Muscle layer of colon (tissue), 2 donors: ENCODE measurements around the gene SPACDR.
A peak's percentile ranks its signal among the peaks of the same experiment; 100 is the strongest.

Experiments
- H3K27ac ChIP-seq: one replicate; pipeline ENCODE4 v1.7.0; 2013; ENCODE audit warnings: low read depth, mild to moderate bottlenecking, low read length, moderate library complexity
- H3K27me3 ChIP-seq, 2 donors: one replicate each; pipeline ENCODE4 v1.7.0; 2013; ENCODE audit warnings: low read length in 2 of 2, mild to moderate bottlenecking in 2 of 2; ENCODE audit not compliant: insufficient read depth in 2 of 2, control insufficient read depth in 1 of 2
- H3K36me3 ChIP-seq: one replicate; pipeline ENCODE4 v1.7.0; 2013; ENCODE audit warnings: mild to moderate bottlenecking, low read length; ENCODE audit not compliant: insufficient read depth
- H3K4me1 ChIP-seq: one replicate; pipeline ENCODE4 v1.7.0; 2013; ENCODE audit warnings: mild to moderate bottlenecking, low read length; ENCODE audit not compliant: insufficient read depth
- H3K4me3 ChIP-seq, 2 donors: one replicate each; pipeline ENCODE4 v1.7.0; 2013; ENCODE audit warnings: low read length in 2 of 2, low read depth in 1 of 2, mild to moderate bottlenecking in 1 of 2, moderate library complexity in 1 of 2
- H3K9ac ChIP-seq: one replicate; pipeline ENCODE4 v1.7.0; 2013; ENCODE audit warnings: low read length
- H3K9me3 ChIP-seq: one replicate; pipeline ENCODE4 v1.7.0; 2013; ENCODE audit warnings: mild to moderate bottlenecking, low read length
- donor health status: abdominal sarcoma.
- donor health status: Adenocarcinoma of cecum.

SPACDR gene

DNA sequence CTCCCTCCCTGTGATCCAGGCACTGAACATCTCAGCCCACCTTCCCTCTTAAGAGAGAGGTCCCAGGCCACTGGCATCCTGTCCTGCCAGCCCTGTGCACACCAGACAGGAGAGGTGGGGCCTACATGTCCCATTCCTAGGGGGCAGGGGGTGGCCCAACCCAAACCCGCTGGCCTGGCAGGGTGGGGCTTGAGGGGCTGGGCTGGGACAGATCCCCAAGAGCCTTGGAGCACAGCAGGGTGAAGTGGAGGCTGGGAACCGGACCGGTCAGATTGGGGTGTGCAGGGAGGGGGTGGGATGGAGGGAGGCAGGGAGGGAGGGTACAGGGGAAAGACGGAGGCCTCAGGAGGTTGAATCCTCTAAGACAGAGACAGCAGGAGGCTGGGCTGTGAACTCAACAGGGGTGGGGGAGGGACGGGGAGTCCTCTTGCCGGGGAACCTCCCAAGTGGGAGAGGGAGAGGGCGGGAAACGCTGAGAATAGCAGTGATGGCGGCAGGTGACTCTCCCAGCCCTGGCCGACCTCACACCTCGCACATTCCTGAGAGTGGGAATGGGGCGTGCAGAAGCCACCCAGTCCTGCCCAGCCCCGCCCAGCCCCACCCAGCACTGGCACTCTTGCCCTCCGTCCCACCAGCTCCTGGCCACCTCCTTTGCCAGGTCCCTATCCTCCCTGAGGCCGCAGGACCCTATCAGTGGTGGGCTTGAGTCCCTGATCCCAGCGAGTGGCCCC, 8.2 kb upstream of the SPACDR start:
- Histone ChIP-seq H3K27ac (no peak overlapping the region), H3K36me3 (peaks cover 19% of the 10 kb centered on the region), H3K9ac (no peak overlapping the region), H3K27me3 (no peaks in the 10 kb centered on the region), H3K9me3 (no peaks in the 10 kb centered on the region), H3K4me3 (no peak overlapping the region), H3K4me1 (peaks cover 53% of the 10 kb centered on the region)

DNA sequence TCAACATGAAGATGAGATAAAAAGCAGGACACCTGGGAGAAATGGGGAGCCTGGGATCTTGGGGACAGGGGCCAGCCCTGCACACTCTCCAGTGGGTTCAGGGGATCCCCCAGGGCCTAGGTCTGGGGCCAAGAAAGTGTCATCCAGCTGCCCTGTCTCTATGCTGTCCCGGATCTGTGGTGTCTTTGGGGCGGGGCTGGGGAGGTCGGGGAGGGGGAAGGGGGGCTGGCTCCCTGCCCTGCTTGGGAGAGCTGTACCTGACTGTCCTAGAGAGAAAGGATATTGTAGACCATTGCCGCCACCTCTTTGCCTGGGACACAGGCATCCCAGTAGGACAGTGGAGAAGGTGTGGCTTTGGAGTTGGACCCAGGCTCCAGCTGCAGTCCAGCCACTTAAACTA, 7.0 kb upstream of the SPACDR start:
- no peaks in the 10 kb centered on the region for H3K9me3 ChIP-seq
- no peak overlapping the region for H3K27ac ChIP-seq
- H3K4me3 ChIP-seq: no peak overlapping the region
- no peak overlapping the region for H3K9ac ChIP-seq
- H3K27me3 ChIP-seq: no peaks in the 10 kb centered on the region
- peaks cover 19% of the 10 kb centered on the region for H3K36me3 ChIP-seq
- peaks cover 41% of the 10 kb centered on the region for H3K4me1 ChIP-seq

DNA sequence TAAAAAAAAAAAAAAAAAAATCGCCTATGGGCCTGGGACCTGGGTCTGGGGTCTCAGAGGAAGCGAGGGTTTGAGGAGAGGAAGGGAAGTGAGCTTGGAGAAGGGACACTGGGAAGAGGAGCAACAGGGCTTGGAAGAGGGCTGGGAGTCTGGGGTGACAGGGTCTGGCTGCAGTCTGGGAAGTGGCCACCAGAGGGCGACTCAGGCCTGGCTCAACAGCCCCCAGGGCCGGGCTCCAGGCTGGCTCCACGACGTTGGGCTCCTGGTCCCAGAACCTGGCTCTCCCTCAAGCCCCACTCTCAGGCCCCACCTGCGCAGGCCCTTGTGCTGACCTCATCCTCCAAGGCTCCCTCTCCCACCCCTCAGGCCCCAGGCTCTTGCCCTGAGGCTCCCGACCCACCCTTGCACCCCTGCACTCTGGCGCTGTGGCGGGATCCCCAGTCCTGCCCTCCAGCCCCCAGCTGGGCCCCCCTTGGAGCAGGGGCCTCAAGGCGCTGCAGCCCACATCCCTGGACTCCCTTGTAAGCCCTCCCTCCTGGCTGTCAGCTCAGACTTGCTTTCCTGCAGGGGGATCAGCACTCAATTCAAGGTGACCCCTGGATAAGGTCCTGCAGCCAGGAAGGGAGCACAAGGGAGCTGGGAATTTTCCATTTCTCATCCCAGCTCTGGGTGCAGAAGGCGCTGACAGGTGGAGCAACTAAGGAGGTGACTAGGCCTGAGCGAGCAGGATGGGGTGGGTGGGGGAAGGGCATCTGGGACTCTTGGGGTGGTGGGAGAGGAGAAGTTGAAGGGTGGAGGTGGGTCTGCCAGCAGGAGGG, 5.4 kb upstream of the SPACDR start:
- Histone ChIP-seq H3K27ac (no peak overlapping the region), H3K36me3 (peaks cover 12% of the 10 kb centered on the region), H3K4me3 (no peak overlapping the region), H3K27me3 (no peaks in the 10 kb centered on the region), H3K9me3 (no peaks in the 10 kb centered on the region), H3K4me1 (peaks cover 33% of the 10 kb centered on the region), H3K9ac (no peak overlapping the region)

DNA sequence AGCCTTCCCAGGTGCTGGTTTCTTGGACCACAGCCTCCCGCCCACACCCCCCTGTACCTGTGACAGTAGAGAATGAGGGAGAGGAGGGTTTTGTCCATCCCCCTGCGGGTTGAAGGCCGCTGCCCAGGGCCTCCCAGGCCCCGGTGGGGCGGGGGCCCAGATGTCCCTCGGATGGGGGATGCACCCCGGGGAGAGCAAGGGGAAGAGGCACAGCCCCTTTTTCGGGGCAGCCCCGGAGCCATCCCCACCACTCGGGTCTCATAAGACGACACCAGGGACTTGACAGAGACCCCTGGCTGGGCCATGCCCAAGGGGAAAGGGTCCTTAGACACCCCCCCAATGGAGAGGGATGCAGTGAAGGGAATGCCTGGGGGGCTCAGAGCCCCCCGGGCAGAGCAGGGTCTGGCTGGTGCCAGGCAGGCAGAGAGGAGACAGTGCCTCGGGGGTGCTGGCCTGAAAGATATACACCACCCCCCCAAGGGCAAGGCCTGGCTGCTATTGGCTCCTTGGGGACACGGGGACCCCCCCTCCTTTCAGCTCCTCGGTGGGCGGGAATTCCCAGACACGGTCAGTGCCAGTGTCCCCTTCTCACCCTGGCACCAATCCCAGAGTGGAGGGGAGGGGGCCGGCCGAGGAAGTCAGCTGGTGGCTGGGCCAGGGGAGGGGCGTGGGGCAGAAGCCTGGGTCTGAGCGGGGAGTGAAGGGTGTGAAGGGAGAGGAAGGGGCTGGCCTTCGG, 3.7 kb upstream of the SPACDR start:
- H3K36me3 ChIP-seq: no peaks in the 10 kb centered on the region
- no peak overlapping the region for H3K9ac ChIP-seq
- peaks cover 22% of the 10 kb centered on the region for H3K4me1 ChIP-seq
- H3K4me3 ChIP-seq: no peak overlapping the region
- H3K27me3 ChIP-seq: no peaks in the 10 kb centered on the region
- no peak overlapping the region for H3K27ac ChIP-seq
- no peaks in the 10 kb centered on the region for H3K9me3 ChIP-seq

DNA sequence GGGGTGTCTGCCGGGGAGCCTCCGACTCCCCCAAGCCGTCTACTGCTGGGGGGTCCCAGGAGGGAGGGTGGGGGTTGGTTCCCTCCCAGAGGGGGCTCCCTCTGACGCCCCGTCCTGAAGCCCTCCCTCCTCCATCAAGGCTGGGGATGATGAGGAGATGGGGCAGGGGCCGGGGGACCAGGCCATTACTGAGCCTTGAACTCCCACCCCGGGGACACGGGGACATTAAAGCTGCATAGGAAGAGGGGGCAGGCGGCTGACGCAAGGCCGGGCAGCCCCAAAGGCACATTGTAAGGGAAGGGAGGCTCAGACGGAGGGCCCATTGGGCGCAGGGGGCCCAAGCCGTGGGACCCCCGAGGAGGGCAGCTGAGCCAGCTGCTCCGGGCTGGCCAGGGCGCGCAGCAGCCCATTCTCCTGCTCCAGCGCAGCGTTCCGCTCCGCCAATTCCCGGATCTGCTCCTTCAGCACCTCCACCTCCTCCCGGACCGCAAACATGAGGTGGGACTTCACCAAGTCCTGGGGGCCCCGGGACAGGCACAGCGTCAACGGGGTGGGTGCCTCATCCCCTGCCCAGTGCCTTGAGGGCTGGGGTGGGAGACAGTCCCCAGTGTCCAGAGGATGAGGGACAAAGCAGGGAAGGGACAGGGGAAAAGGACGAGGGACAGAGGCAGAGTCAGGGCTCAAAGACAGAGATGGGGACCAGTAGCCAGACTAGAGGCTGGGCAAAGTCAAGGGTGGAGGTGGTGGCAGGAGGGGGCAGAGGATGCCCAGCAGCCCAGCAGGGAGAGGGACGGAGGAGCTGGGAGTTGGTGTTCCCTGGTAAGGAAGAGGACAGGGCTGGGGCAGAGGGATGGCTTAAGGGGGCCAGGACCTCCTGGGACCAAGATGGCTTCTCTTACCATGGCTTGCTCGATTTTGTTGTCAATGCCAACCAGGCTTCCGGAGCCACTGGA, 2.9 kb upstream of the SPACDR start:
- H3K9me3 ChIP-seq: no peaks in the 10 kb centered on the region
- H3K27ac ChIP-seq: peak overlapping the region; percentile 44
- no peak overlapping the region for H3K4me3 ChIP-seq
- H3K27me3 ChIP-seq: no peaks in the 10 kb centered on the region
- H3K9ac ChIP-seq: no peak overlapping the region
- H3K4me1 ChIP-seq: peaks cover 21% of the 10 kb centered on the region
- no peaks in the 10 kb centered on the region for H3K36me3 ChIP-seq

DNA sequence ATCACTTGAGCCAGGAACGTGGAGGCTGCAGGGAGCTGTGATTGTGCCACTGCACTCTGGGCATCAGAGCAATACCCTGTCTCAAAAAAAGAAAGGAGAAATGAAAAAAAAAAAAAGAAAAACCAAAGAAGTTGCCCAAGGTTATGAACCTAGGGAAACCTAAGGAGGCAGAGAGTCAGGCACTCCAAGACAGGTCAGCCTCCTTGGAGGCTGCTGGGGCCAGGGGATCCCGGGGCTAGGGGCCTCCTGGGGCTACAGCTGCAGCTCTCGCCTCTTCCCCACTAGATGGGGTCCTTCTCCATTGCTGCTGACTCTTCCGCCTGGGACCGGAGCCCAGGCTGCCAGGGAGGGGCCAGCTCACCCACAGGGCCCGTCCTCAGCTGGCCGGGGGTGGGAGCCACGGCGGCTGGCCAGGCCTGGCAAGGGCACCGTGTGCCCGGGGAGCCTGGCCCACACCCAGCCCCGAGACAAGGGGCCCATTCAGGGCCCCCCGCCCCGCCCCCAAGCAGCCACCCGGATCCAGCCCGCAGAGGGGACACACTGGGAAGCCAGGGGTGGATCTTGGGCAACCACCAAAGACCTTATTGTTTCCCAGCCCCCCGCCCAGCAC, 1.7 kb upstream of the SPACDR start:
- peaks cover 2% of the 10 kb centered on the region for H3K36me3 ChIP-seq
- no peak overlapping the region for H3K9ac ChIP-seq
- no peak overlapping the region for H3K4me3 ChIP-seq
- peaks cover 21% of the 10 kb centered on the region for H3K4me1 ChIP-seq
- H3K27ac ChIP-seq: peak overlapping the region; percentile 12
- no peaks in the 10 kb centered on the region for H3K27me3 ChIP-seq
- H3K9me3 ChIP-seq: no peaks in the 10 kb centered on the region

DNA sequence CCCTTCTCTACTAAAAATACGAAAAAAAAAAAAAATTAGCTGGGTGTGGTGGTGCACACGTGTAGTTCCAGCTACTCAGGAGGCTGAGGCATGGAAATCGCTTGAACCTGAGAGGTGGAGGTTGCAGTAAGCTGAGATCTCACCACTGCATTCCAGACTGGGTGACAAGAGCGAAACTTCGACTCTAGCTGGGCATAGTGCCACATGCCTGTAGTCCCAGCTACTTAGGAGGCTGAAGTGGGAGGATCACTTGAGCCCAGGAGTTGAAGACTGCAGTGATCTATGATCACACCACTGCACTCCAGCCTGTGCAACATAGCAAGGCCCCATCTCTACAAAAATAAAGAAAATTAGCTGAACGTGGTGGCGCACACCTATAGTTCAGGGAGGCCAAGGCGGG, 1.2 kb upstream of the SPACDR start:
- peaks cover 21% of the 10 kb centered on the region for H3K4me1 ChIP-seq
- H3K36me3 ChIP-seq: peaks cover 7% of the 10 kb centered on the region

DNA sequence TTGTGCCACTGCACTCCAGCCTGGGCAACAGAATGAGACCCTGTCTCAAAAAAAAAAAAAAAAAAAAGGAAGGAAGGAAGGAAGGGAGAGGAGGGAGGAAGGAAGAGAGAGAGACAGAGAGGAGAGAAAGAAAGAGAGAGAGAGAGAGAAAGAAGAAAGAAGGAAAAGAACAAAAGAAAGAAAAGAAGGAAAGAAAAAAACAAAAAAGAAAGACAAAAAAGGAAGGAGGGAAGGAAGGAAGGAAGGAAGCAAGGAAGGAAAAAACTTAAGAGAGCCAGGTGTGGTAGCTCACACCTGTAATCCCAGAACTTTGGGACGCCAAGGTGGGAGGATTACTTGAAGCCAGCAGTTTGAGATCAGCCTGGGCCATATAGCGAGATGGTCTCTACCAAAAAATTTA, 731 bp upstream of the SPACDR start:
- Histone ChIP-seq H3K4me1 (peaks cover 21% of the 10 kb centered on the region), H3K36me3 (peaks cover 10% of the 10 kb centered on the region)

More for the DNA sequence above, 1.2 kb upstream of the SPACDR start:
- no peaks in the 10 kb centered on the region for H3K9me3 ChIP-seq
- H3K4me3 ChIP-seq: no peak overlapping the region
- H3K9ac ChIP-seq: no peak overlapping the region
- H3K27me3 ChIP-seq: no peaks in the 10 kb centered on the region
- peak overlapping the region; percentile 12 for H3K27ac ChIP-seq

DNA sequence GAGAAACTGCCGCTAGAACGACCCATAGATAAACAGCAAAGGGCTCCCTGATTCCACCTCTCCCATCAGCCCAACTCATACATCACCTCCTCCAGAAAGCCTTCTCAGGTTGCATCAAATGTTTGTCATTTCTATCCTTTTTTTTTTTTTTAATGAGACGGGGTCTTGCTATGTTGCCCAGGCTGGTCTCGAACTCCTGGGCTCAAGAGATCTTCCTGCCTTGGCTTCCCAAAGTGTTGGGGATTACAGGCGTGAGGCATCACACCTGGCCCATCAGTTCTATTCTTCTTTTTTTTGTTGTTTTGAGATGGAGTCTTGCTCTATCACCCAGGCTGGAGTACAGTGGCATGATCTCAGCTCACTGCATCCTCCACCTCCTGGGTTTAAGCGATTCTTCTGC, 7.0 kb downstream of the SPACDR start:
- H3K9ac ChIP-seq: no peak overlapping the region
- no peaks in the 10 kb centered on the region for H3K4me1 ChIP-seq
- H3K9me3 ChIP-seq: no peaks in the 10 kb centered on the region
- H3K4me3 ChIP-seq: no peak overlapping the region
- no peak overlapping the region for H3K27ac ChIP-seq
- H3K27me3 ChIP-seq: no peaks in the 10 kb centered on the region
- peaks cover 10% of the 10 kb centered on the region for H3K36me3 ChIP-seq

More for the DNA sequence above, 731 bp upstream of the SPACDR start:
- Histone ChIP-seq H3K9ac (no peak overlapping the region), H3K4me3 (no peak overlapping the region), H3K27ac (no peak overlapping the region), H3K9me3 (no peaks in the 10 kb centered on the region), H3K27me3 (no peaks in the 10 kb centered on the region)

DNA sequence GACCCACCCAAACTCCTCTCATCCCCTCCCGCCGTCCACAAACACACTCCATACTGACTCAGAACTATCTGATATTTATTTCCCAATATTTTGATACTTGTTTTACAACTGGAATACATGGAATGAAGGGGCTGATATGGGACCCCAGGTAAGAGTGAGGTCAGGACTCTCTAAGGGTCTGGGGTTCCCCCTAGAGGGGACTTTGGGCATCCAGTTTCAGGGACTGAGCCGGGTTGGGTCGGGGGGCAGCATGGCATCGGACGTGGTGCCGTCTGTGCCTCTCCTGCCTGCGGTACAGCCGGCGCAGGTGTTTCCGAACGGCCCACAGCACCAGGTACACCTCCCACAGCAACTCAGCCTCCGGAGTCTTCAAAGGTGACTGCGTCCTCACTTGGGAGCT, 7.5 kb downstream of the SPACDR start:
- no peaks in the 10 kb centered on the region for H3K9me3 ChIP-seq
- H3K27me3 ChIP-seq: no peaks in the 10 kb centered on the region
- no peak overlapping the region for H3K4me3 ChIP-seq
- no peaks in the 10 kb centered on the region for H3K4me1 ChIP-seq
- peaks cover 10% of the 10 kb centered on the region for H3K36me3 ChIP-seq
- no peak overlapping the region for H3K9ac ChIP-seq
- no peak overlapping the region for H3K27ac ChIP-seq
